GM12892 (cell line): Measurements from ENCODE around the gene SLC6A9.

Experiments used
- DNase-seq: peaks from one replicate; pipeline ENCODE4 v3.0.0; 2011; ENCODE audit not compliant: insufficient read length
- FAIRE-seq: peaks from 2 replicates; lab custom pipeline; 2011; peaks lifted over from hg19 to GRCh38; lab: Jason Lieb, UNC
- POLR2A ChIP-seq: IDR thresholded peaks from 2 replicates; pipeline ENCODE4 v1.6.1; 2011; ENCODE audit warnings: low read depth, low read length, control low read depth
- POLR2AphosphoS5 ChIP-seq: IDR thresholded peaks from 2 replicates; pipeline ENCODE4 v1.6.1; 2011; ENCODE audit warnings: low read depth, low read length, control low read depth
- TAF1 ChIP-seq: IDR thresholded peaks from 2 replicates; pipeline ENCODE4 v1.6.1; 2011; ENCODE audit warnings: low read depth, mild to moderate bottlenecking, control low read depth, low read length, borderline replicate concordance

SLC6A9 gene

DNA sequence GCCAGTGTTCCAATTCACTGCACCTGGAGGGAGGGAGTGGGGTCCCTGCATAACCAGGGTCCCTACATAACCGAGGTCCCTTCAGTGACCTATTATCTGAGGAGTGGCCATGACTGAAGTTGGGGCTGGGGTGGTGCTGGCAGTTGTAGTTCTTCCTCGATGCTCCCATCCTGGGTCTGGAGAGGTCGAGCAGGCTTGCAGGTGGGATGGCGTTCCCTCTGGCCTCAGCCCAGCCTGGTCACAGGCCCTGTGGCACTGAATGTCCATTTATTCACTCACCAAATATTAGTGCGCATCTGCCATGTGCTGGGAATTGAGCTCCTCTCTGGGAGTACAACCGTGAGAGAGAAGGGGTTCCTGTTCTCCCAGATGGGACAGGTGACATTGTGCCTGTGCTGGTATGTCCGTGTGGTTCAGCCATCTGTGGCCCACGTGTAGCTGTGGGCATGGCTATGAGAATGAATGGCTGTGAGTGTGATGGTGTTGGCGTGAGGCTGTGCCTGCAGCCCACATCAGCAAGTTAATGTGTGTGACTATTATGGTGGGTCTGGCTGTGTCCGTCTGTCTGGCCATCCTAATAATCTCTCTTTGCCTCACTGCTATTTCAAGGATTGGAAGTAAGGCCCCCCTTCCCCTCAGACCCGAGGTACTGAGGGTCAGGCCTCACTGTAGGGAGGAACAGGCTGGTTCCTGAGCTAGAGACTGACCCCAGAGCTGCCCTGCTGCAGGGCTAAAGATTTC is 3.9 kb upstream of the SLC6A9 start:
- no peak for DNase-seq
- FAIRE-seq: no peak

DNA sequence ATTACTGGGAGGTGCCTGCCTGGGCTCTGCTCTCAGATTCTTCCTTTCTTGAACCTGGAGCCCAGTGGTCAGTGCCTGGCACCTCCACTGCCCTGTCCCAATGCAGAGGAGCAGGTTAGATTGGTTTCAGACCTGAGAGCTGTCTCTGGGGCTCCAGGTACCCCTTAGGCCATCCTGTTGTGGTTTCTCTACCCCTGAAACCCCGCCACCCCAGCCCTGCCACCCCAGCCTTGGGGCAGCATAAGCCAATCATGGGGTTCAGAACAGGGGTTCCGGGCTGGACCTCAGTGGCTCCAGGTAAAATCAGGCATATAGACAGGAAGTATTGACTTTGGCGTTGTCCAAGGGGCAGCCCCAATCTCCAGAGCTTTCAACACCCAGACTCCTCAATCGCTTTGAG is 3.2 kb upstream of the SLC6A9 start:
- no peak for DNase-seq
- TF ChIP-seq POLR2A: no peak
- TF ChIP-seq POLR2AphosphoS5: no peak
- no peak for TF ChIP-seq TAF1
- FAIRE-seq: no peak

More for the DNA sequence above, 3.9 kb upstream of the SLC6A9 start:
- TF ChIP-seq TAF1 (no peak), POLR2A (no peak), POLR2AphosphoS5 (no peak)

DNA sequence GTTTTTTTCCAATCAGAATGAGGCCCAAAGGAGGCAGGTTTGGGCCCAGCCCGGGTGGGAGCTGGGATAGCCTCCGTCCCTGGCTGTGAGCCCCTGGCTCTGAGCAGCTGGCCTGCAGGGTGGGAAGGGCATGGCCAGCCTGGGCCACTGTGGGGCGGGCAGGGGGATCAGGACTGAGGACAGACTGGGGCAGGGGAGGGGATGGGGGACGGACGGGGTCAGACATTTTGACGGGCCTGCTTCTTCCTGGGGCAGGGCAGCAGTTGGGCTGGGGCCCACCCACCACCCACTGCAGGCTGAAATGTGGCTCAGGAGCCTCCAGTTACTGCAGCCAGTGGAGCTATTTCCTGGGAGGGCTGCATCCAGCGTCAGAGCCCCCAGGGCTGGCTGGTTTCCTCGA is 2.5 kb upstream of the SLC6A9 start:
- FAIRE-seq: no peak
- no peak for DNase-seq
- TF ChIP-seq POLR2A (no peak), TAF1 (no peak), POLR2AphosphoS5 (no peak)

DNA sequence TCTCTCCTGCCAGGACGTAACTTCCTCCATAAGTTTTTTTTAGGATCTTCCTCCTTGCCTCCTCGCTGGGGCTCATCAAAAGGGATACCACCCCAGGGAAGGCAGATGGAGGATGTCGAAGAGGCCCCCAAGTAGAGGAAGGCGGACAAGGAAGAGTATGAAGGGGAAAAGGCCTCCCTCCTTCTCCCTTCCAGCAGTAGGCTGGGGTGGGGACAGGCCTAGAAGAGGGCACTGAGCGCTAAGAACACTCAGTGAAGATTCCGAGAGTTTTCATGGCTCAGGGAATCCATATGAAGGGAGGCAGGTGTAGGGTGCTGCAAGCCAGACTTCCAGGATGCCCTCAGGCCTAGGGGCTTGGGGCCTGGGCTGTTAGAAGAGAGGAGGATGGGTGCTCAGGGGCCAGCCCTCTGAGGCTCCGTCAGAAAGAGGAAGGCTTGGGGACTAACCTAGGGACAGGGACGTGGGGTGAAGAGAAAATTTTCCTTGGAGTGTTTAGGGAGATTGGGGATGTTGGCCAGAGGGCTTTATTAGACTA is 1.8 kb upstream of the SLC6A9 start:
- DNase-seq (no peak), FAIRE-seq (no peak)
- no peak for TF ChIP-seq POLR2A
- TF ChIP-seq POLR2AphosphoS5: no peak

DNA sequence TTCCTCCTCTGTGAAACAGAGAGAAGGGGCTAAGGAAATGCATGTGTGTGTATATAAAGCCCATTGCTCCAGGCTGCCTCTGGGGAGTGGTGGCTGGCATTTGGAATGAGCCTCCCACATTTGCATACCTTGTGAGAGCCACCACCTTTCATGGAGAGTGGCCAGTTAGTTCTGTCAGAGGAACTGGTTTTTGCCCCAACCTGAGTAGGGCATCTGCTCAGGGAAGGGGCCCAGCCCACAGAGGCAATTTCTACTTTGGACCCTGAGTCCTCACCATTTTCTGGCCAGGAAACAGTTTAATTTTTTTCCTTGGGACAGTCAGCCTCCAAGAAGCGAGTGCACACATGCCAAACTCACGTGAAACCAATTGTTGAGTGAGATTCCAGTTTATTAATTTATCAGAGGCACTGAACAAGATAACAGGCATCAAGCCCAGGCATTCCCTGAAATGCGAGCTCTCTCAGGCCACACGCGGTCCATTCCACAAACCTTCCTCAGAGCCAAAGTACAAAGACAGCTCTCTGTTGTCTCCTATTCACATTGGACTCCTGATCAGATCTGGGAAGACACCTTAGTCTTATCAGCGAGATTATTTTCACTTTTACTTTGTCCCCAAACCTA is 1.0 kb upstream of the SLC6A9 start:
- TF ChIP-seq TAF1: no peak
- no peak for TF ChIP-seq POLR2A
- TF ChIP-seq POLR2AphosphoS5: no peak
- FAIRE-seq (no peak), DNase-seq (no peak)

DNA sequence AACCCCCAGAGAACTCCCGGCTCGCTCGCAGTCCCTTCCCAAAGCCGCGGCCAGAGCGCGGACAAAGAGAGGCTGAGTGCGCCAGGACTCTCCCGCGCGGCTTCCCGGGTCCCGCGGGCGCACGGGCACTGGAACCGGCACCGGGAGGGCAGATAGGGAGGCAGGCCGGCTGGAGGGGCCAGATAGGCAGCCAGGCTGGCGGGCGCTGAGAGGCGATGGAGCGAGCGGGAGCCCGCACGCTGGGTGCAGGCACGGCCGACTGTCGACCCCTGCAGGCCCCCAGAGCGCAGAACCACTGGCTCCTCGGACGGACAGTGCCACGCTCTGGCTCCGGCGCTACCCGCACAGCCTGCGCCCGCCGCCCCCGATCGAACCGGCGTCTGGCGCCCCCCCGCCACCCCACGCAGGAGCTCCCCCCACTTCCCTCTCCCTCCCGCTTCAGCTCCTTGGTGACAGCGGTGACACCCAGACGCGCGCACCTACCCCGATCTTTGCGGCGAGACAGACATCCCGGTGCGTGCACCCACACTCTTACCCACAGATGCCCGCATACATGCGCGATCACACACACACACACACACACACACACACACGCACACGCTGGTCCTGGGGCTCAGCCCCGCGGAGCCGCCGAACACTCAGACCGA is 534 bp downstream of the SLC6A9 start:
- no peak for DNase-seq
- no peak for FAIRE-seq
- TF ChIP-seq POLR2A (no peak), POLR2AphosphoS5 (no peak), TAF1 (no peak)

DNA sequence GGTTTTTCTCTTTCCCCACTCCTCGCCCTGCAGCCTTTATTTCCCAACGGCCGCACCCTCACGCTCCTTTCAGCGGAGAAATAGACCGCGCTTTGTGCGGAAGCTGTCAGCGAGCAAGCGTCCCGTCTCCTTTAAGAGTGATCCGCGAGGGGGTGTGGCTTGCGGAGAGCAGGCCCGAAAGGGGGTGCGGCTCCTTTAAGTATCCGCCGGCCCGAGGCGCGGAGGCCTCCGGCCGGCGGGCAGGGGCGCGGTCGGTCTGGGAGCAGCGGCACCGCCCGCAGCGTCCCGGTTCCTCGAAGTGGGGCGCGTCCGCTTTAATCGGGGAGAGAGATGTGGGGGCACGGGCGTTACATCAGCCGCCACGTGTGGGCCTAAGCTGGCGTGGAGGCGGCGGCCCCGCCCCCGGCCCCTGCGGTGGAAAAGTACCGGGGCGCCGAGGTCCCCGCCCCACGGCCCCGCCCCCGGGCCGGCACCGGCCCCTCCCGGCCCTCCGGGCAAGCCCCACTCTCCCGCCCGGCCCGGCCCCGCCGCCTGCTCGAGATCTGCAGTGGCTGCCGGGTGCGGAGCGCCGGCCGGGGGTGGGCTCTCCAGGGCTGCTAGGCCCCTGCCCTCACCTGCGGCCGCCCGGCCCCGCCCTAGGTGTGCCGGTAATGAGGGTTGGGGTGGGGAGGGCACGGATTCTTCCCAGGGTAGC is 1.2 kb downstream of the SLC6A9 start:
- FAIRE-seq: peak; percentile 96

DNA sequence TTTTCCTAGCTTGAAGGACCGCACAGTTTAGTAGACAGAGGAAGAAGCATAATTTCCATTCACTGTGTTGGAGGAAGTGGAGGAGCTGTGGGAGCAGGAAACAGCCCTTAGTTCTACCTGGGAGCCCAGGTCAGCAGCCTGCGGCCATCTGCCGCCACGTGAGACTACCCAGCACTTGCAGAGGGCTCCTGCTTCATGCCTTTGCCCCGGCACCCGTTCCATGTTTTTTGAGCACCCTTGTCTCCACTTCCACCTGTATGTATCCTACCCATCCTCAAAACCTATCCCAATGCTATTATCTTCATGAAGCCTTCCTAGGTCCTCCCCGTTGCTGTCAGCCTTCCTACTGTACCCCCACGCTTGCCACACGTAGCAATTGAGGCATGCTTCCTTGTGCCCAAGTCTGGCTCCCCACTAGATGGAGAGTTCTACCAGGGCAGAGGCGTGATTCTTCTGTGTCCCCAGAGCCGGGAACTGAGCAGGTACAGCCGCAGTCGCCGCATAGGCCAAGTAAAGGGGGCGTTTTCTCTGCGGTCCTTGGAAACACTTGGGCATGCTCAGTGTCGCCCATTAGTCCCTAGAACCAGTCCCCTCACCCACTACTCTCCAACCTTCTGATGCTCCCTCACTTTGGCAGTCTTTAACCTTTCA is 1.9 kb downstream of the SLC6A9 start:
- TF ChIP-seq POLR2AphosphoS5: no peak
- TF ChIP-seq TAF1: no peak
- TF ChIP-seq POLR2A: no peak
- DNase-seq (no peak), FAIRE-seq (peak; percentile 71)

More for the DNA sequence above, 1.2 kb downstream of the SLC6A9 start:
- peak; percentile 88 for DNase-seq
- TF ChIP-seq POLR2AphosphoS5 (no peak), POLR2A (no peak), TAF1 (no peak)

DNA sequence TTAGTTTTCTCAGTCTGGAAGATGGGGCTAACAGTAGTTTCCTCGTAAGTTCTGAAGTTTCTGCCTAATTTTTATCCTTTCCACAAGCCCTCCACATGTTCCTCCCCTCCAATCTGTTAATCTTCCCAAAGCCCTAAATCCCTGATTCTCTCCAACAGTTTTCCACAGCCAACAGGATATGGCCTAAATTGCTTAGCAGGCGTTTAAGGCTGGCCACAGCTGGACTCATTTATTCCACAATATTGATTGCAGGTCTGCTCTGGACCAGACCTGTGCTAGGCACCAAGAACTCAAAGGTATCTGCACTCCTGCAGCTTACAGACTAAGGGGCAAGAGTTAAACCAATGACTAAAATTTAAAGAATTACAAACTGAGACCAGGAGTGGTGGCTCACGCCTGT is 3.9 kb downstream of the SLC6A9 start:
- no peak for FAIRE-seq
- no peak for DNase-seq
- no peak for TF ChIP-seq POLR2A
- TF ChIP-seq TAF1: no peak

DNA sequence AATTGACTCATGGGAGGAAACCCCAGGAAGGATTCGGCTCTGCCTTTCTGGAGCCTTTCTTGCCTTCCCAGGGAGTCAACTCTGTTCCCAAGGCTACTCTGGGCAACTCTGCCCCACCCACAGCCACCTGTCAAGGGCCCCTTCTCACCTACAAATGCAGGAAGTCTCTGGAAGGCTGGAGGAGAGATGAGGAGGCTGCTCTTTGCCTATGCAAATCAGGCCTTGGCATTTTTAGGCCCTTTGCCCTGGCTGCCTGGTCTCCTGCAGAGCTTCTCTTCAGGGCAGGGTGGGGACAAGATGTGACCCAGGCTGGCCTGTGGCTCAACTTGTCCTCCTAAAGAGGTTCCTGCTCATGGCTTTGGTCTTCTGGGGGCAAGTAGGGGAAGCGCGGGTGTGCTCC is 5.4 kb downstream of the SLC6A9 start:
- TF ChIP-seq POLR2A: no peak
- TF ChIP-seq TAF1: no peak
- no peak for TF ChIP-seq POLR2AphosphoS5
- no peak for DNase-seq
- FAIRE-seq: no peak

DNA sequence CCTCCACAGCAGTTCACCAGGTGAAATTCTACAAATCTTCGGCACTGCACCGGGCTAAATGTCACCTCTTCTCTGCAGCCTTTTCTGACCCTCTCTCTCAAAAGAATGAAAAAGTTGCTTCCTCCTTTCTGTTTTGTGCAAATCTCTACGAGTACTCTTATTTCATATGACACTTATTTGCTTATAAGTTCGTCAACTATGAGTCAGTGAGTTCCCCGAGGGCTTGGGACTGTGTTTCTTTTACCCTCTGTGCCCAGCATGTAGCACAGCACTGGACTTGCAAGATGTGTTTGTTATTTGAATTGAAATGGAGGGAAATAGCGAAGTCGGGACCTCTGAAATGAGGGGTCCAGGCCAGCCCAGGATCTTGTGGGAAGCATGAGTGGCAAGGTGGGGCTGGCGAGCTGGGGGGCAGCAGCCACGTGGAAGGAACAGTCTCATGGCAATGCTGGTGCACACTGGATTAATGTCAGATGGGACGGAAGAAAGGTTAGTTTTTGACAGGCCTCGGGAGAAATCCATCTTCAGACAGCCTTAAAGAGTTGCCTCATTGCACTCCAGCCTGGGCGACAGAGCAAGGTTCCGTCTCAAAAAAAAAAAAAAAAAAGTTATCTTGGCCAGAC is 6.2 kb downstream of the SLC6A9 start:
- TF ChIP-seq TAF1 (no peak), POLR2AphosphoS5 (no peak), POLR2A (no peak)
- FAIRE-seq (no peak), DNase-seq (no peak)
